GM18526 (cell line): ENCODE data around the gene ARFIP1.

ENCODE experiments used
- POLR2A ChIP-seq: IDR thresholded peaks from 3 replicates; pipeline ENCODE4 v1.6.1; 2011; ENCODE audit not compliant: insufficient read length; ENCODE audit errors: extremely low read depth

Gene ARFIP1, protein sequence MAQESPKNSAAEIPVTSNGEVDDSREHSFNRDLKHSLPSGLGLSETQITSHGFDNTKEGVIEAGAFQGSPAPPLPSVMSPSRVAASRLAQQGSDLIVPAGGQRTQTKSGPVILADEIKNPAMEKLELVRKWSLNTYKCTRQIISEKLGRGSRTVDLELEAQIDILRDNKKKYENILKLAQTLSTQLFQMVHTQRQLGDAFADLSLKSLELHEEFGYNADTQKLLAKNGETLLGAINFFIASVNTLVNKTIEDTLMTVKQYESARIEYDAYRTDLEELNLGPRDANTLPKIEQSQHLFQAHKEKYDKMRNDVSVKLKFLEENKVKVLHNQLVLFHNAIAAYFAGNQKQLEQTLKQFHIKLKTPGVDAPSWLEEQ

DNA sequence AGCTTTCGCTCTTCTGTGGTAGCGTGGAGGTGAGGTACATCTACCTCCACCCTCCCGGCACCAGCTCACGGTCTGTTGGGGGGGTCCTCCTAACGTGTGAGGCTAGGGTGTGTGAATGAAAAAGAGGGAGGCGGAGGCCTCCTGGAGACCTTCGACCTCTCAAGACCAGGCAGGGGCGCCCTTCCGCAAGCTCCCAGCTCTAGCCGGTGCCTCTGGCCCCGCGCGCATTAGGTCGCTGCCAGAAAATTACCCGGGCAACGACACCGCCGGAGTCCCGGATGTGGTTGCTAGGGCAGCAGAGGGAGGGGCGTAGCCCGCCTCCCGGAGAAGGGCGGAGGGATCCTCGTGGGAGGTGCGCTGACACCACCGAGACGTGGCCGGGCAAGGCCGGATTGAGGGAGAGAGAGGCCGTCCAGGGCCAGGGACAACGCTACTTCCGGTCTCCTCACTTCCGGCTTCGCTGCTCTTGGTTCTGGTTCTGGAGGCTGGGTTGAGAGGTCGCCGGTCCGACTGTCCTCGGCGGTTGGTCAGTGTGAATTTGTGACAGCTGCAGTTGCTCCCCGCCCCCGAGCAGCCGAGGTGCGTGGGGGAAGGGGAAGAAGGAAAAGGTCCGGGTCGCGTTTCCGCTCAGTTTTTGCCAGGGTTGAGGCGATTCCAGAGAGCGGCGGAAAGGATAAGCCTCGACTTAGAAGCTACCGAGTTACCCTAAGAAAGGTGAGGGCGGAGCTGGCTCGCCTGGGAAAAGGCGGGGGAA, at the start of gene ARFIP1, which contains the start of gene TIGD4:
Gene ARFIP1 (plus strand): TSS at position 442 of the 754 bp plus-strand sequence. CDS start 49,680 bp downstream, outside the sequence.
Gene TIGD4 (minus strand): TSS at position 218 of the 754 bp plus-strand sequence. CDS start 8,726 bp downstream, outside the sequence.
- peak; percentile 68 for TF ChIP-seq POLR2A

DNA sequence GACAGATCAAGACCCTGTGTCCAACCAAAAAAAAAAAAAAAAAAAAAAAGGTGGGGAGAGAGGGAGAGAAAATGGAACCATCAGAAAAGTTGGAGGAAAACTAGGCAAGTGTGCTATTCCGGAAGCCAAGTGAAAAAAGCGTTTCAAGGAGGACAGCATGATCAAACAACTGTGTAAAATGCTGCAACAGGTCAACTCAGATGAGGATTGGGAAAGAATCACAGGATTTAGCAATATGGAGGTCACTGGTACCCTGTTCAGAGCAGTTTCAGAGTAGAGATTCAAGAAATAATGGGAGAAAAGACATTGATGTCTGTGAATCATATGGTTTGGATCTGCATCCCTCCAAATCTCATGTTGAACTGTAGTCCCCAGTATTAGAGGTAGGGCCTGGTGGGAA, 47.8 kb upstream of the ARFIP1 start:
- no peak for TF ChIP-seq POLR2A

DNA sequence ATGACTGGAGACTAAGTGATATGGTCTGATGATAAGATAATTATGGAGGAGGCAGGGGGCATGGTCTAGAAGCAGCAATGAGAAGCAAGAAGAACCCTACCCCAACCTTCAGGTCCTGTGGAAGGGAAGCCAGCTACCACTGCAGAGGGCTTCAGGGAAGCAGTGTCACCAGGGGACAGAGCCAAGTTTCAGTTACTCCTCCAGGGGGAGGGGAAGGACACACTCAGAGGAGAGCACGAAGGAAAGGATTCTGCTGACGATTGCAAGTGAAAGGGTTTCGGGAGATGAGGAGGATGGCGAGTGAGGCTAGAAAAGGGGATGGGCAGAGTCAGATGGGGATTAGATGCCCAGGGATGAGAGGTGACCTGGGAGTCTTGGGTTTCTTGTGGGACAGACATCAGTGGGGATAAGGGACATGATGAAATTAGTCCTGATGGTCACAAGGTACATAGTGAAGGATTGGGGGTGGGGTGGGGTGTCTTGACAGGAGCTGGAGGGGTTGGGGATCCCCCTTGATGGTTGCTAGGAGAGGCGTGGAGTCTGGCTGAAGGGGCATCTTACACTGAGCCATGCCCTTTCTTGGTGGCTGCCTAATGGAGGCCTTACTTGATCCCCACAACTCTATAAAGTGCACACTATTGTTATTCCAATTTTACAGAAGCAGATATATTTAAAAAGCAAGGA, 45.6 kb upstream of the ARFIP1 start:
- no peak for TF ChIP-seq POLR2A

DNA sequence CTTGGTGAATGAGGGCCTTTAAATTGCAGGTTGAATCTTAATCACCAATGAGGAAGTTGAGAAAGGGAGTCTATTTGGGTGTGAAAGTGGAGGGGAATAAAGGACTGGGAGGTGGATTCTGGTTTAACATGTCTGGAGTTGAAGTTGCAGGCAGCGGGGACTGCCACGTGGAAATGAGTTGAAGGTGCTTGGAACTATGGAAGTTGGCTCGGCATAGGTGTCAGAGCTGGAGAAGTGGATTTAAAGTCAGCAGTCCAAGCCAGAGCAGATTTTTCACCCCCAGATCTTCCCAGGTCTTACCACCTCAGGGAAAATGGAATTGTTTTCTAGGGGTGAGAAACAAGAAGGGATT, 45.1 kb upstream of the ARFIP1 start:
- TF ChIP-seq POLR2A: no peak

DNA sequence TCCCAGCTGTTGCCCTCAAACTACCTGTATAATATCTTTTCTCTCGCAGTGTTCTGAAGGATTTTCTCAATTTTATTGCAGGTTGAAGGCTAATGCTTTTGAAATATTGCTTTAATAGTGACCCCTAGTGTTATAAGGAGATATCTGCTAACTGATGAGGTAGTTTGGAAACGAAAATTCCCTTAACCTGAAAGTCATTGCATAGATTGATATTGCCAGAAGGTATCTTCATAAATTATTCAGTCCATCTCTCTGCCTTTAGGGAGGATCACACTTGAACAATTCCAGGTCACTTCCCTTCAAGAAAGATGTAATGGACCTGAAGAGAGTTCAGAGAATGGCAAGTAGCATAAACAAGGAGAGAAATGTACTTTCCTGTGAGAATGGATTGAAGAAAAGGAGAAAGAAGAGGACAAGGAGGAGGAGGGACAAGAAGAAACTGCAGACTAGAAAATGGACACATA, 44.3 kb upstream of the ARFIP1 start:
- no peak for TF ChIP-seq POLR2A

DNA sequence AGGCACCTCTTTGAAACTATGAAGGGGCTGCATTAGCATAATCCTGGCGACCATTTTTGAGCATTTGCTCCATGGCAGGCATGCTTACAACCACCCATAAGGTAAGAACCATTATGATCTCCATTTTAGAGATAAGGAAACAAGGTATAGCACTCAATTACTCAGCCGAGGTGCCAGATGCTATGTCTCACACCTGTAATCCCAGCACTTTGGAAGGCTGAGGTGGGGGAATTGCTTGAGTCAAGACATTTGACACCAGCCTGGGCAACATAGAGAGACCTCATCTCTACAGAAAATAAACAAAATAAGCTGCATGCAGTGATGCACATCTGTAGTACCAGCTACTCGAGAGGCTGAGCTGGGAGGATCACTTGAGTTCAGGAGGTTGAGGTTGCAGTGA, 43.8 kb upstream of the ARFIP1 start:
- TF ChIP-seq POLR2A: no peak

DNA sequence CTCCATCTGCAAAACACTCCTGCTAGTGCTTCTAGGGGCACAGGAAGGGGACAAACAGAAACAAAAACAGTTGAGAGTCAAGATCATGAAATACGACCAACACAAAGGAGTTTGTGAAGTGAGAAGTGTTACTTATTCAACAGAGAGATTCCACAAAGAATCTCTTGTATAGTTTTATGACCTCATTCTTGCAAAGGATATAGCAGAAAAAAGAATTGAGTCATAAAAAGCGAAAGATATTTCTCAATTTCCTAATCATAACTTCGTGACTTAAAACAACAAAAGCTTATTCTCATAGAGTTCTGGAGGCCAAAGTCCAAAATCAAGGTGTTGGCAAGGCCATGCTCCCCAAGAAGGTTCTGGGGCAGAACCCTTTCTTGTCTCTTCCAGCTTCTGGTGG, 40.9 kb upstream of the ARFIP1 start:
- TF ChIP-seq POLR2A: no peak

DNA sequence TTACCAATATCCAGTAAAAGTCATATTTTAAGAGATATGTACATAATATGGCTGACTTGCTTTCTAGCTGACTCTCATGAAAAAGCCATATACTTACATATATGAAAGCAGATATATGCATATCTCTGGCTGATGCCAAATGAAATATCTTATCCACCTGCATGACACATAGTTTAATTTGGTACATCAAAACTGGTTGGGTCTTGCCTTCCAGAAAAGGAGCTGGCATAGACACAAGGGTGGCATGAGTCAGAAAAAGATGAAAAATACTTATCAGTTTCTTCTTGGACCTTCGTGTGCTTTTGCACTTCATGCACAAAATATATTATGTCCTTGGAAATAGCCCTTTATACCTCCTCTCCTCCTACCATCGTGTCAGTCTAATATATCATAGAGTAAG, 32.3 kb upstream of the ARFIP1 start:
- TF ChIP-seq POLR2A: no peak

DNA sequence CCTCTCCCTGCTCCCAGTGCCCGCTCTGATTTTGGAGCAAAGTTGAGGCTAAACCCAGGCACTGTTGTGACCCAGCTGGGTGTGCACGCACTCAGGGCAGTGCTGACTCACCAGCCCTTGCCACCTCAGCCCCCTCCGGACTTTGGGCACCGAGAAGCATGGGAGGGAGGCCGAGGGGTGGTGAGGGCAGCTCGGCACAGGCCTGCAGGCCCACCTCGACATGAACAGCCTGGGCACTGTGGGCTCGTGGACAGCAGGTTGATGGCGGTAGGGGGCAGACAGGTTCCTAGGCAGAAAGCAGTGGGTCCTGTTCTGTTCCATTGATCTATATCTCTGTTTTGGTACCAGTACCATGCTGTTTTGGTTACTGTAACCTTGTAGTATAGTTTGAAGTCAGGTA, 31.1 kb upstream of the ARFIP1 start:
- TF ChIP-seq POLR2A: no peak

DNA sequence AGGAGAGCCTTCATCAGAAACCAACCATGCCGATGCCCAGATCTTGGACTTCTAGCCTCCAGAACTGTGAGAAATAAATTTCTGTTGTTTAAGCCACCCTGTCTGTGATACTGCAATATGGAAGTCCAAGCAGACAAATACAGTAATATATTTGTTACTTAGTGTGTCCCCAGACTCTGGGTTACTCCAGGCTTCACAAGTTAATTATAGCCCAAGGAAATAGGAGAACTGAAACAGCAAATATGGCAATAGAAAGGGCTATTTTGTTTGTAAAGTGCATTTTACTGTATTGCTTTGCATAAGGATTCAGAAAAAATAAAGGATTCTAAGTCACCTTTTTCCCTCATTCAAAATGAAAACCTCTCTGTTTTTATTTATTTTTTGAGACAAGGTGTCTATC, 16.0 kb upstream of the ARFIP1 start:
- TF ChIP-seq POLR2A: no peak

DNA sequence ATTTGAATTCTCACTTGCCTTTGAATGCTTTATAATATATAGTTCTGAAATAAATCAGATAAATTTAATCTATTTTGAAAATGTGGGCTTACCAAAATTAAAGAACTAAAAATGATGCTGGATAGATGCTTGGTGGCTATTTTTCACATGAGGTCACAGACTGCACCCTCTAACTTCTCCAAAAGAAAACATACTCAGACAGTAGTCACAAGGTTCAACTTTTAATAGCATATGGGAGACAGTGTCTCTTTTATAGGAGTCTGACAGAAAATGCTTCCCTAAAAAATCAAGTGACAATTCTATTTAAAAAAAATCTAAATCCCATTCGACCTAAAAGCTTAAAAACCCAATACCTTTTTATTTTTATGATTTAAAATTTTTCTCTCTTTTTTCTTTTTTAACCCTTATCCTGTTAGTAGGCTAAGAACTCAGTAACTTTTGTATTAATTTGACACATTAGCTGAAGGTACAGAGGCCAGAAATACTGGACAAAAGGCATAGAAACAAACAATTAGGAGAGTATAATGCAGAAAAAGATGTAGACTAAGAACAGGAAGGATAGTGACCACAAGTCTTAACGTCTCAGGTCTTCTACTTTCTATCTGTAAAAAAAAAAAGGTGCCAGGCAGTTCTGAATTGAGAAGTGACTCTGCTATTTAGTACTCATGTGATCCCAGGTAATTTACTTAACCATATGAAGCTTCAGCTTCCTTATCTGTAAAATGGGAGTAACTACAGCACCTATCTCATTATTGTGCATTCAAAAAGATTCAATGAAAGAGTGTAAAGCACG, 7.8 kb upstream of the ARFIP1 start:
- no peak for TF ChIP-seq POLR2A

DNA sequence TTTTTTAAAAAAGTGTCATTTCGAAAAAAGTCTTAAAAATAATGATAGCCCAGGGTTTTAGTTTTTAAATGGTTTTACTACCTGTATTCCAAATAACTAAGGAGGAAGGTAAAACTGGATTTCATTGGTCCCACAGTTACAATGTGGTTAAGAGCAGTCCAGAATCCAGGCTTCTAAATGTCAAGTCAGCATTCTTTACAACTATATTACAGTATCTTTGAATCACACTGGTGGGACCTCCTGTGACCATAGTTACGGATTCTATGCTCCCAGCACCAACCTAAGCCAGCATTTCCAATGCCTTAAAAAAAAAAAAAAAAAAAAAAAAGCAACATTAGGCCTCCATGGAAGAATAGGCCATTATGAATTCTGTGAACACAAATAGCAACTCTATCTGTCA, 6.4 kb upstream of the ARFIP1 start:
- no peak for TF ChIP-seq POLR2A

DNA sequence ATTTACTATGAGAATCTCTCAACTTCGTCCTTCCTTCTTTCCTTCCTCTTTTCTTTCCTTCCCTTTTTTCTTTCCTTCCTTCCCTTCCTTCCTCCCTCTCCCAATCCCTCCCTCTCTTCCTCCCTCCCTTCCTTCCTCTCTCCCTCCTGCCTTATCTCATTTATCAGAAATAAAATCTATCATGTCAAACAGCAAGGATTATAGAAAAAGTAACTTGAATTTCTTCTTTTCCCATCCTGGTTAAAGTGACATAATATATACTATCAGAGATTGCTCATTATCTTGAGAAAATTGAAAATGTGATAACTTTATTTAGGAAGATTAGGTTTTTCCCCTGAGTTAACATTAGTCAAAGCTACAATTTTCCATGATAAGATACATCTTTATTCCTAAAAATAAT, 5.8 kb upstream of the ARFIP1 start:
- TF ChIP-seq POLR2A: no peak

DNA sequence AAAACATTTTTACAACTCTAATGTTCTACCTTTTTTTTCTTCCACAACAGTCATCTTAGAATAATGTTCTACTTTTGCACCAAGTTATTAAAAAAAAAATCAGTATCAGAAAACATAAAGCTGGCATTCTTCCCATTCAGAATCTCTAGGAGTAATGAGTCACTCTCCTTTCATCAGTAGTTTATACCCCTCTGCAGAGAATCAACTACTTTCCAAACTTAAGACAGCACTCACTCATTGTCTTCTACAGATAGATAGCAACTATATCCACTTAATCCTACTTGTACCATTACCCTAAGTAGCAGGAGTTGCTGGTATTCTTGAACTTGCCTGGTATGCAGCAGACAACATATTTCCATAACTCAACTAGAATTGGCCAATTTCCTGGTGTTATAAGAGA, 3.4 kb upstream of the ARFIP1 start:
- no peak for TF ChIP-seq POLR2A

DNA sequence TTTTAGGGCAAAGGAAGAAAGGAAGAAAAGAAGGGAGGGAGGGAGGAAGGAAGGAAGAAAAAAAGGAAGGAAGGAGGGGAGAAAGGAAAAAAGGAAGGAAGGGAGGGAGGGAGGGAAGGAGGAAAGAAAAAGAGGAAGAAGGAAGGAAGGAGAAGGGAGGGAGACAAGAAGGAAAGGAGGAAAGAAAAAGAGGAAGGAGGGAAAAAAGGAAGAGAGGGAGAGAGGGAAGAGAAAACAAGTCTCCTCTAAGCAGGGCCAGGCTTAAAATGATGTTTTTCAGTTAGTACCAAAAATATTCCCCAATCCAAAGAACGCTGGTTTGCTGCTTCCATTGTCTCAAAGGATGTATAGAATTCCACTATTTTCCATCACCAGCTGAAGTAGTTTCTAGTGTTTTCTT, 2.3 kb upstream of the ARFIP1 start:
- TF ChIP-seq POLR2A: no peak
